Measurements from ENCODE around the gene CERS4.
"Not testable (repeated sequence)": the region's sequence is repeated elsewhere in the genome, so short reads cannot be mapped to it uniquely, and the experiment has no call there.

CERS4 gene

DNA sequence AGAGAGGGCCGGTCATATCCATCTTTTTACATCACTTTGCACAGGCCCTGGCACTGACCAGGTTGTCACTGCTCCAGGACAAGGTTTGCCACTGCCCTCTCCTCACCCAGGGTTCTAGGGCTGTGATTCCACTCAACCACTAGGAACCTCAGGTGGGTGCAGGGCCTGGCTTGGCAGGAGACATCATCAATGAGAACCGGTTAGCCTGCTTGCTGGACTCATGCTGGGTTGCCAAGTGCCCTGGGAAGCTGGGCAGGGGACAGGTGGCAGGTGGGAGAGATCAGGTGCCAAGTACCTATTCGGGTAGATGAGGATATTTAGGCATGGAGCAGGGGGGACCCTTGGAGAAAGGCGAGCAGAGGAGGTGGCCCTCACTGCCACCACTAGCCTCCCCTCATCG lies 4.2 kb upstream of the CERS4 start:
- peaks cover 0 to 20% (median 11%) of the 10 kb centered on the region in 4 experiments for H3K4me1 ChIP-seq (ENCODE audit: control extremely low read depth in 1 of 4, control insufficient read depth in 4 of 4, insufficient read depth in 4 of 4, low read length in 3 of 4)
- CTCF ChIA-PET: no interaction called here
- 100% methylated on average over 3 of the region's 5 CpGs for WGBS (ENCODE audit: insufficient coverage)
- no peaks in the 10 kb centered on the region for H3K36me3 ChIP-seq (ENCODE audit: control insufficient read depth in 4 of 4, insufficient read depth in 4 of 4, low read length in 3 of 4)
- POLR2A ChIA-PET: no interaction called here
- H3K27me3 ChIP-seq (replicated peaks in 2 of 5; ENCODE audit: control insufficient read depth in 4 of 5, insufficient read depth in 5 of 5, low read length in 4 of 5): no peaks in the 10 kb centered on the region
- H3K27ac ChIP-seq (ENCODE audit: insufficient read depth in 1 of 2, low read depth in 1 of 2, low read length in 2 of 2, poor library complexity in 1 of 2, severe bottlenecking in 2 of 2): no peak overlapping the region
- no peaks in the 10 kb centered on the region for H3K9me3 ChIP-seq (ENCODE audit: control extremely low read depth in 1 of 5, control insufficient read depth in 4 of 5, insufficient read depth in 2 of 5, low read depth in 1 of 5, low read length in 4 of 5)
- DNase-seq: no peak
- H3K4me3 ChIP-seq (ENCODE audit: control insufficient read depth in 1 of 7, extremely low read depth in 1 of 7, insufficient read depth in 4 of 7, low read depth in 2 of 7, low read length in 6 of 7): no peak overlapping the region

GRCh38 chr19:8206147-8207087 lies 2.8 kb upstream of the CERS4 start:
- Histone ChIP-seq H3K4me1 (ENCODE audit: control extremely low read depth in 1 of 4, control insufficient read depth in 4 of 4, insufficient read depth in 4 of 4, low read length in 3 of 4) (peaks cover 0 to 34% (median 19%) of the 10 kb centered on the region in 4 experiments), H3K36me3 (ENCODE audit: control insufficient read depth in 4 of 4, insufficient read depth in 4 of 4, low read length in 3 of 4) (peaks cover 0 to 5% (median 0%) of the 10 kb centered on the region in 4 experiments), H3K4me3 (ENCODE audit: control insufficient read depth in 1 of 7, extremely low read depth in 1 of 7, insufficient read depth in 4 of 7, low read depth in 2 of 7, low read length in 6 of 7) (no peak overlapping the region), H3K9me3 (ENCODE audit: control extremely low read depth in 1 of 5, control insufficient read depth in 4 of 5, insufficient read depth in 2 of 5, low read depth in 1 of 5, low read length in 4 of 5) (no peaks in the 10 kb centered on the region), H3K27me3 (replicated peaks in 2 of 5; ENCODE audit: control insufficient read depth in 4 of 5, insufficient read depth in 5 of 5, low read length in 4 of 5) (no peaks in the 10 kb centered on the region), H3K27ac (ENCODE audit: insufficient read depth in 1 of 2, low read depth in 1 of 2, low read length in 2 of 2, poor library complexity in 1 of 2, severe bottlenecking in 2 of 2) (no peak overlapping the region)
- CTCF ChIA-PET: interaction anchor here (0.6 kb wide), 1 partner anchor 11 kb away, joined by 3 read pairs; no protein-coding TSS in a partner anchor
- POLR2A ChIA-PET: interaction anchor here (0.6 kb wide), 1 partner anchor 13 kb away, joined by 3 read pairs; no protein-coding TSS in a partner anchor
- WGBS (ENCODE audit: insufficient coverage): 100% methylated on average over 5 of the region's 13 CpGs
- DNase-seq: no peak

DNA sequence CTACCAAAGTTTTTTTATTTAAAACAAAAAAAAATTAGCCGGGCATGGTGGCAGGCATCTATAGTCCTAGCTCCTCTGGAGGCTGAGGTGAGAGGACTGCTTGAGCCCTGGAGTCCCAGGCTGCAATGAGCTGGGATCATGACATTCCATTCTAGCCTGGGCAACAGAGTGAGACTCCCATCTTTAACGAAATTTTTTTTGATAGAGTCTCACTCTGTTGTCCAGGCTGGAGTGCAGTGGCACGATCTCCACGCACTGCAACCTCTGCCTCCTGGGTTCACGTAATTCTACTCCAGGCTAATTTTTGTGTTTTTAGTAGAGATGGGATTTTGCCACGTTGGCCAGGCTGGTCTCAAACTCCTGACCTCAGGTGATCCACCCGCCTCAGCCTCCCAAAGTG lies 1.8 kb upstream of the CERS4 start:
- H3K4me3 ChIP-seq (ENCODE audit: control insufficient read depth in 1 of 7, extremely low read depth in 1 of 7, insufficient read depth in 4 of 7, low read depth in 2 of 7, low read length in 6 of 7); H3K9me3 ChIP-seq (ENCODE audit: control extremely low read depth in 1 of 5, control insufficient read depth in 4 of 5, insufficient read depth in 2 of 5, low read depth in 1 of 5, low read length in 4 of 5); H3K36me3 ChIP-seq (ENCODE audit: control insufficient read depth in 4 of 4, insufficient read depth in 4 of 4, low read length in 3 of 4); H3K27me3 ChIP-seq (replicated peaks in 2 of 5; ENCODE audit: control insufficient read depth in 4 of 5, insufficient read depth in 5 of 5, low read length in 4 of 5); POLR2A ChIA-PET; DNase-seq; CTCF ChIA-PET; H3K27ac ChIP-seq (ENCODE audit: insufficient read depth in 1 of 2, low read depth in 1 of 2, low read length in 2 of 2, poor library complexity in 1 of 2, severe bottlenecking in 2 of 2): not testable (repeated sequence)
- peaks cover 0 to 43% (median 19%) of the 10 kb centered on the region in 4 experiments for H3K4me1 ChIP-seq (ENCODE audit: control extremely low read depth in 1 of 4, control insufficient read depth in 4 of 4, insufficient read depth in 4 of 4, low read length in 3 of 4)
- WGBS (ENCODE audit: insufficient coverage): 96% methylated on average over 3 of the region's 7 CpGs

- H3K9me3 ChIP-seq (ENCODE audit: control extremely low read depth in 1 of 5, control insufficient read depth in 4 of 5, insufficient read depth in 2 of 5, low read depth in 1 of 5, low read length in 4 of 5): no peaks in the 10 kb centered on the region
- WGBS (ENCODE audit: insufficient coverage): 52% methylated on average over 28 of the region's 35 CpGs
- ChIA-PET CTCF (interaction anchor here (1.7 kb wide), 1 partner anchor 32 kb away, joined by 3 read pairs; no protein-coding TSS in a partner anchor), POLR2A (no interaction called here)
- H3K4me3 ChIP-seq (ENCODE audit: control insufficient read depth in 1 of 7, extremely low read depth in 1 of 7, insufficient read depth in 4 of 7, low read depth in 2 of 7, low read length in 6 of 7): peak overlapping the region; percentile 15 to 85 (median 41)
- peaks cover 0 to 44% (median 19%) of the 10 kb centered on the region in 4 experiments for H3K4me1 ChIP-seq (ENCODE audit: control extremely low read depth in 1 of 4, control insufficient read depth in 4 of 4, insufficient read depth in 4 of 4, low read length in 3 of 4)
- H3K27me3 ChIP-seq (replicated peaks in 2 of 5; ENCODE audit: control insufficient read depth in 4 of 5, insufficient read depth in 5 of 5, low read length in 4 of 5): no peaks in the 10 kb centered on the region
- peaks cover 0 to 5% (median 0%) of the 10 kb centered on the region in 4 experiments for H3K36me3 ChIP-seq (ENCODE audit: control insufficient read depth in 4 of 4, insufficient read depth in 4 of 4, low read length in 3 of 4)
- no peak for DNase-seq
- H3K27ac ChIP-seq (ENCODE audit: insufficient read depth in 1 of 2, low read depth in 1 of 2, low read length in 2 of 2, poor library complexity in 1 of 2, severe bottlenecking in 2 of 2): no peak overlapping the region
Observed at GRCh38 chr19:8208119-8208921, 850 bp upstream of the CERS4 start.

DNA sequence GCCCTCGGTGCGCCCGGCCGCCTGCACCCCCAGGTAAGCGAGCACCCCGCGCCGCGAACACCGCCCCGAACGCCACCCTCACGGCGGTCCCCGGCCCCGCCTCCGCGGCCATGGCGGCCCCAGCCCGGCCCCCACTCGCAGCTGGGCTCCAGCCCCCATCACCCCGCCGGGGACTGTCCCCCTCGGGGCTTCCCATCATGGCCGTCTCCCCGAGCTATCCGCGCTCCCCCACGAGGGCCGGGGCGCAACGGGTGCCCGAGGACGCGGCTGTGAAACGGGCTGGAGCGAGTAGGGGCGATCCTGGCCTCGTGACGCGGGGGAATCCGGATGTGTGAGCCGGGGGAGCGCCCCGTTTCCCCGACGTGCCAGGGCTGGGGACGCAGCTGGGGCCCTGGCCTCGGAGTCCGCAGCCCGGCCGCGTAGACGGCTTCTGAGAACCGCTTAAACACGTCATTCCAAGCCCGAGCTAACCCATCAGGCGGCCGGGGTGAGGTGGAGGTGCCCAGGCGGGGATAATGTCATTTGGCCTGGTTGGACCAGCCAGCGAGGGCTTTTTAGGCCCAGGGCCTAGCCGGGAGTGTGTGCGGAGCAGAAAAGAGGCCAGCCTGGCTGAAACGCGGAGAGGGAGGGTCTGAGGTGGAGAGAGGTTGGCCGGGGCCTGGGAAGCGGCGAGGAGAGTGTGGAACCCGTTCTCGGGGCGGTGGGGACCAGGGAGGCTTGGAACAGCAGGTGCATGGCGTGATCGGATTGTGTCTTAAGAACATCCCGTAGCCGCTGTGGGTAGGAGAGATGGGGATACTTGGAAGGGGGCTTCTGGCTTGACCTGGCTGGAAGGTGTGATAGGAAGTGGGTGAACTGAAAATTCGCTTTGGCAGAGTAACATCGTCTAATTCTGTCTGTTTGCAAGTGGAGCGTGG lies 550 bp downstream of the CERS4 start:
- POLR2A ChIA-PET: interaction anchor here (0.8 to 1.0 kb wide), 2 partner anchors 15 to 32 kb away, joined by 3 to 4 read pairs; no protein-coding TSS in a partner anchor
- 4% methylated on average over 71 of the region's 78 CpGs for WGBS (ENCODE audit: insufficient coverage)
- H3K27ac ChIP-seq (ENCODE audit: insufficient read depth in 1 of 2, low read depth in 1 of 2, low read length in 2 of 2, poor library complexity in 1 of 2, severe bottlenecking in 2 of 2): peak overlapping the region in 1 of 2 experiments; percentile 64

DNA sequence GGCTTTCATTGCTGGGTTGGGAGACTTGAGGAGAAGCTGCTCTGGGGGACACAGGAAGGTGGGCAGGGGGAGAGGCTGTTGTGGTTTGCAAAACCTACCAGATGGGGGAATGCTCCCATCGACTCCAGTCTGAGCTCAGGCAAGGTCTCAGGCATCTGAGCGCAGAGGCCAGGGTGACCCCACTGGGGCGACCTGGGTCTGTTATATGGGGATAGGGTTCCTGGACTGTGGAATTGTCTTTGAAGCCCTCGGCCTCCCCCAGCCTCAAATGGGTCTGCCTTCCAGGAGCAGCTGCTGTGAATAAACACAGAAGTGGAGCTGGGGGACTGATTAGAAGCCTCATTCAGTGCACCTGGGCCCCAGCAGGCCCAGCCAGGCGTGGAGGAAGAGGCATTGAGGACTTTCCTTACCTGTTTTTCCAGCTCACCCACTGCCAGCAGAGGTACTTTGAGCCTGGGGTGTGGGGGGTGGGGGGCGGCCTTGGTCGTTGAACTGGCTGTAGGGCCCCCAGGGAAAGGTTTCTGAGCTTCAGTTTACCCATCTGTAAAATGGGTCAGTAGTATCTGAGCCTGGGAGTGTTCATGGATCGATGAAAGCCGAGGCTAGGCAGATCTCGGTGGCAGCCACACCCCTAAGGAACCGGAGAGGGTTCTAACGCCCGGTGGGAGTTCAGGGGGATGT lies 1.4 kb downstream of the CERS4 start:
- DNase-seq: peak in 1 of 3 donors; percentile 14
- no peak overlapping the region for H3K27ac ChIP-seq (ENCODE audit: insufficient read depth in 1 of 2, low read depth in 1 of 2, low read length in 2 of 2, poor library complexity in 1 of 2, severe bottlenecking in 2 of 2)
- ChIA-PET POLR2A (interaction anchor here (0.8 kb wide), 1 partner anchor 31 kb away, joined by 3 read pairs; no protein-coding TSS in a partner anchor), CTCF (interaction anchor here (0.8 to 1.7 kb wide), 3 partner anchors 11 to 38 kb away, joined by 3 read pairs; no protein-coding TSS in a partner anchor)
- no peaks in the 10 kb centered on the region for H3K27me3 ChIP-seq (replicated peaks in 2 of 5; ENCODE audit: control insufficient read depth in 4 of 5, insufficient read depth in 5 of 5, low read length in 4 of 5)
- H3K4me3 ChIP-seq (ENCODE audit: control insufficient read depth in 1 of 7, extremely low read depth in 1 of 7, insufficient read depth in 4 of 7, low read depth in 2 of 7, low read length in 6 of 7): peak overlapping the region in 5 of 7 experiments; percentile 15 to 85 (median 74)
- no peaks in the 10 kb centered on the region for H3K9me3 ChIP-seq (ENCODE audit: control extremely low read depth in 1 of 5, control insufficient read depth in 4 of 5, insufficient read depth in 2 of 5, low read depth in 1 of 5, low read length in 4 of 5)
- H3K4me1 ChIP-seq (ENCODE audit: control extremely low read depth in 1 of 4, control insufficient read depth in 4 of 4, insufficient read depth in 4 of 4, low read length in 3 of 4): peaks cover 0 to 53% (median 26%) of the 10 kb centered on the region in 4 experiments
- peaks cover 0 to 14% (median 1%) of the 10 kb centered on the region in 4 experiments for H3K36me3 ChIP-seq (ENCODE audit: control insufficient read depth in 4 of 4, insufficient read depth in 4 of 4, low read length in 3 of 4)
- WGBS (ENCODE audit: insufficient coverage): 89% methylated on average over 9 of the region's 13 CpGs

More for the DNA sequence above, 550 bp downstream of the CERS4 start:
- peaks cover 0 to 45% (median 24%) of the 10 kb centered on the region in 4 experiments for H3K4me1 ChIP-seq (ENCODE audit: control extremely low read depth in 1 of 4, control insufficient read depth in 4 of 4, insufficient read depth in 4 of 4, low read length in 3 of 4)
- no peaks in the 10 kb centered on the region for H3K27me3 ChIP-seq (replicated peaks in 2 of 5; ENCODE audit: control insufficient read depth in 4 of 5, insufficient read depth in 5 of 5, low read length in 4 of 5)
- CTCF ChIA-PET: interaction anchor here (0.8 to 1.7 kb wide), 2 partner anchors 15 to 30 kb away, joined by 3 read pairs; no protein-coding TSS in a partner anchor
- peaks cover 0 to 14% (median 1%) of the 10 kb centered on the region in 4 experiments for H3K36me3 ChIP-seq (ENCODE audit: control insufficient read depth in 4 of 4, insufficient read depth in 4 of 4, low read length in 3 of 4)
- peak; percentile 35 to 73 (median 66) for DNase-seq
- no peaks in the 10 kb centered on the region for H3K9me3 ChIP-seq (ENCODE audit: control extremely low read depth in 1 of 5, control insufficient read depth in 4 of 5, insufficient read depth in 2 of 5, low read depth in 1 of 5, low read length in 4 of 5)
- peak overlapping the region; percentile 48 to 85 (median 69) for H3K4me3 ChIP-seq (ENCODE audit: control insufficient read depth in 1 of 7, extremely low read depth in 1 of 7, insufficient read depth in 4 of 7, low read depth in 2 of 7, low read length in 6 of 7)
